Stomach (tissue), 9 donors: ENCODE results near the gene SDK2. TPM values are rescaled to one million over a fixed set of nuclear protein-coding genes. Genes with fewer than 3 reads are reported as not detected.

ENCODE experiments used
- DNase-seq, 2 donors: peaks; one replicate each; pipeline versions ENCODE4 v3.0.0 to v3.0.0-alpha.2; 2013 to 2019
- H3K27ac ChIP-seq, 5 donors: fragments of 200-600 bp in 4 of 5; sonication (generic) in 4 of 5; one replicate each; pipeline ENCODE4 v1.5.1; 2013 to 2019; ENCODE audit warnings: mild to moderate bottlenecking in 1 of 5, moderate library complexity in 1 of 5
- H3K27me3 ChIP-seq, 3 donors: fragments of 200-600 bp; sonication (generic); one replicate each; pipeline ENCODE4 v1.5.1; 2017 to 2019; ENCODE audit warnings: mixed run types in 1 of 3
- H3K36me3 ChIP-seq, 4 donors: fragments of 200-600 bp; sonication (generic); 1 replicate in 3 of 4; 2 replicates in 1 of 4; pipeline ENCODE4 v1.5.1; 2016 to 2019
- H3K4me1 ChIP-seq, 4 donors: fragments of 200-600 bp; sonication (generic); one replicate each; pipeline ENCODE4 v1.5.1; 2016 to 2019
- H3K4me3 ChIP-seq, 4 donors: fragments of 200-600 bp; sonication (generic) in 3 of 4; one replicate each; pipeline ENCODE4 v1.5.1; 2016 to 2019; ENCODE audit warnings: mild to moderate bottlenecking in 1 of 4
- H3K9me3 ChIP-seq, 4 donors: fragments of 200-600 bp; sonication (generic); one replicate each; pipeline ENCODE4 v1.5.1; 2016 to 2019
- CTCF ChIP-seq, 7 experiments: fragments of 450-650 bp in 4 of 7; fragments of 200-600 bp in 3 of 7; sonication (generic) in 3 of 7; IDR thresholded peaks; one replicate each; pipeline ENCODE4 v1.5.1; 2016 to 2019; ENCODE audit warnings: antibody characterized with exemption in 7 of 7, control low read depth in 2 of 7, mild to moderate bottlenecking in 1 of 7
- EP300 ChIP-seq: sonication (generic); formaldehyde crosslinking; IDR thresholded peaks from one replicate; pipeline ENCODE4 v1.6.1; 2017; ENCODE audit warnings: antibody characterized with exemption
- POLR2A ChIP-seq, 4 donors: fragments of 450-650 bp; IDR thresholded peaks; one replicate each; pipeline ENCODE4 v1.6.1; 2016; ENCODE audit warnings: antibody characterized with exemption in 4 of 4, control low read depth in 2 of 4, mild to moderate bottlenecking in 1 of 4, moderate library complexity in 1 of 4
- POLR2AphosphoS5 ChIP-seq, 3 donors: sonication (generic); formaldehyde crosslinking; IDR thresholded peaks; one replicate each; pipeline ENCODE4 v1.6.1; 2016; ENCODE audit warnings: antibody characterized with exemption in 3 of 3
- WGBS, 5 donors: extraction: QIAGEN DNeasy Blood & Tissue Kit in 3 of 5; methylation state at CpG; one replicate each; pipeline versions ENCODE4 v1.1.5 to v1.1.7; 2013 to 2018; 5-methylcytosine and 5-hydroxymethylcytosine counted together
- intact Hi-C: fragments of 100-400 bp; cut with DNase I; formaldehyde crosslinking; loops from one replicate; pipeline ENCODE4 v1.15.1; 2023; ENCODE audit warnings: low total_unique reads
- polyA plus RNA-seq, 3 donors: library from polyadenylated mRNA; stranded (reverse); fragments of 200-250 nt; gene quantifications; one replicate each; pipeline ENCODE4 v1.2.3, GENCODE V29; 2013
- total RNA-seq, 5 donors: library from RNA; depleted of rRNA; stranded (reverse); fragments of >200 nt; gene quantifications; one replicate each; pipeline versions ENCODE4 v1.1.0 to v1.2.3, GENCODE V29; 2014 to 2016
- donor health status: healthy with polysubstance abuse.
- donor health status: Bipolar disorder and iron deficiency.
- donor health status: healthy.

SDK2 gene
- total and polyA plus RNA-seq, 8 donors, result under 0.01 to 9.6 (median 0.44) TPM; not detected in 1

GRCh38 chr17:73594598-73594997, 49.6 kb downstream of the SDK2 start:
- Histone ChIP-seq H3K4me3 (no peak overlapping the region), H3K27ac (no peak overlapping the region), H3K9me3 (no peaks in the 10 kb centered on the region), H3K36me3 (no peaks in the 10 kb centered on the region), H3K4me1 (peaks cover 0 to 17% (median 10%) of the 10 kb centered on the region in 4 donors), H3K27me3 (peaks cover 0 to 16% (median 0%) of the 10 kb centered on the region in 3 donors)
- WGBS, 5 donors, result 74 to 85% (median 82%) methylated on average over 1 of the region's 1 CpG
- TF ChIP-seq POLR2AphosphoS5 (IDR thresholded peaks at IDR 0.05), result no peak
- TF ChIP-seq EP300, result no peak
- no peak for TF ChIP-seq POLR2A (IDR thresholded peaks at IDR 0.05)
- no peak for TF ChIP-seq CTCF (IDR thresholded peaks at IDR 0.05)
- DNase-seq, result no peak
- intact Hi-C loops, result no loop called here

- no peak for TF ChIP-seq CTCF (IDR thresholded peaks at IDR 0.05)
- no peak for TF ChIP-seq POLR2AphosphoS5 (IDR thresholded peaks at IDR 0.05)
- no peak for TF ChIP-seq EP300
- TF ChIP-seq POLR2A (IDR thresholded peaks at IDR 0.05), result no peak
These were observed 50.2 kb downstream of the SDK2 start for GRCh38 chr17:73594025-73594424.

GRCh38 chr17:73593249-73593965, 50.8 kb downstream of the SDK2 start:
- intact Hi-C loops, result no loop called here
- H3K27ac ChIP-seq, result no peak overlapping the region
- no peak for DNase-seq
- 67 to 83% (median 75%) methylated on average over 7 of the region's 7 CpGs for WGBS, 5 donors
- TF ChIP-seq EP300, result no peak
- TF ChIP-seq POLR2AphosphoS5 (IDR thresholded peaks at IDR 0.05), result no peak
- no peak for TF ChIP-seq POLR2A (IDR thresholded peaks at IDR 0.05)
- TF ChIP-seq CTCF (IDR thresholded peaks at IDR 0.05), result no peak
- H3K27me3 ChIP-seq, result peaks cover 0 to 16% (median 0%) of the 10 kb centered on the region in 3 donors
- H3K4me3 ChIP-seq, result no peak overlapping the region
- no peaks in the 10 kb centered on the region for H3K36me3 ChIP-seq
- H3K4me1 ChIP-seq, result peaks cover 0 to 17% (median 10%) of the 10 kb centered on the region in 4 donors
- no peaks in the 10 kb centered on the region for H3K9me3 ChIP-seq

More at GRCh38 chr17:73594025-73594424, 50.2 kb downstream of the SDK2 start:
- 58 to 68% (median 58%) methylated on average over 6 to 7 of the region's 7 CpGs for WGBS, 5 donors
- intact Hi-C loops, result no loop called here
- H3K27ac ChIP-seq, result no peak overlapping the region
- H3K4me1 ChIP-seq, result peaks cover 0 to 17% (median 10%) of the 10 kb centered on the region in 4 donors
- peaks cover 0 to 16% (median 0%) of the 10 kb centered on the region in 3 donors for H3K27me3 ChIP-seq
- H3K9me3 ChIP-seq, result no peaks in the 10 kb centered on the region
- no peaks in the 10 kb centered on the region for H3K36me3 ChIP-seq
- no peak overlapping the region for H3K4me3 ChIP-seq
- no peak for DNase-seq

GRCh38 chr17:73592501-73592961, 51.7 kb downstream of the SDK2 start:
- H3K9me3 ChIP-seq, result no peaks in the 10 kb centered on the region
- no peak for DNase-seq
- H3K27me3 ChIP-seq, result peaks cover 0 to 16% (median 0%) of the 10 kb centered on the region in 3 donors
- H3K36me3 ChIP-seq, result no peaks in the 10 kb centered on the region
- WGBS, 5 donors, result 62 to 80% (median 76%) methylated on average over 14 to 18 of the region's 18 CpGs
- TF ChIP-seq POLR2AphosphoS5 (IDR thresholded peaks at IDR 0.05), result no peak
- TF ChIP-seq EP300, result no peak
- TF ChIP-seq POLR2A (IDR thresholded peaks at IDR 0.05), result no peak
- TF ChIP-seq CTCF (IDR thresholded peaks at IDR 0.05), result no peak
- no peak overlapping the region for H3K27ac ChIP-seq
- H3K4me1 ChIP-seq, result peaks cover 0 to 17% (median 10%) of the 10 kb centered on the region in 4 donors
- intact Hi-C loops, result no loop called here
- no peak overlapping the region for H3K4me3 ChIP-seq
